Ovary (tissue), 3 donors: ENCODE results near the gene NREP.

ENCODE experiments used
- EP300 ChIP-seq: sonication (generic); formaldehyde crosslinking; IDR thresholded peaks from one replicate; pipeline ENCODE4 v1.6.1; 2017; ENCODE audit warnings: antibody characterized with exemption
- POLR2A ChIP-seq: fragments of 450-650 bp; IDR thresholded peaks from one replicate; pipeline ENCODE4 v1.6.1; 2017; ENCODE audit warnings: antibody characterized with exemption, mild to moderate bottlenecking, moderate library complexity
- TF ChIP-seq, protein P1 (sequence below), 3 donors: fragments of 450-650 bp in 2 of 3; fragments of 200-600 bp in 1 of 3; IDR thresholded peaks; one replicate each; pipeline versions ENCODE4 v1.5.1 to v1.8.0; 2016 to 2022; ENCODE audit warnings: antibody characterized with exemption in 3 of 3, mild to moderate bottlenecking in 1 of 3
- donor health status: DM: no; HTN: no; CAD: no.

DNA sequence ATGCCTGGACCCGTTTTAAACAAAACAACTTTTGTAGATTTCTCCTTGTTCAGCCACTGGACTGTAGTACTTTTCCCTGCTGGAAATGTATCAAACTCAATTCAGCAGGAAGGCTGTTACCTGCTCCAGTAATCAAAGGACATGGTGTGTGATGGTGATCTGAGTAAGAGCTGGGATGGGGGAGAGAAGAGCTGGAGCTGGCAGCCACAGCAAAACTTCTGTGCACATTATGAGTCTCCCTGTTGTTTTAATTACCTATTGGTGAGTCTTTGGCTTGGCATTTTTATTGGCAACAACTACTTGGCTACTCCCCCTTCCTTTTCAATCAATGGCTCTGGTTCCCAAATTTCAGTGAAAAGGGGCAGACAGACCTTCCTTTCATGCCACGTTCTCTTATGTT is 9.7 kb downstream of the NREP start:
- TF ChIP-seq EP300 (no peak), POLR2A (no peak)
- TF ChIP-seq, protein P1, sequence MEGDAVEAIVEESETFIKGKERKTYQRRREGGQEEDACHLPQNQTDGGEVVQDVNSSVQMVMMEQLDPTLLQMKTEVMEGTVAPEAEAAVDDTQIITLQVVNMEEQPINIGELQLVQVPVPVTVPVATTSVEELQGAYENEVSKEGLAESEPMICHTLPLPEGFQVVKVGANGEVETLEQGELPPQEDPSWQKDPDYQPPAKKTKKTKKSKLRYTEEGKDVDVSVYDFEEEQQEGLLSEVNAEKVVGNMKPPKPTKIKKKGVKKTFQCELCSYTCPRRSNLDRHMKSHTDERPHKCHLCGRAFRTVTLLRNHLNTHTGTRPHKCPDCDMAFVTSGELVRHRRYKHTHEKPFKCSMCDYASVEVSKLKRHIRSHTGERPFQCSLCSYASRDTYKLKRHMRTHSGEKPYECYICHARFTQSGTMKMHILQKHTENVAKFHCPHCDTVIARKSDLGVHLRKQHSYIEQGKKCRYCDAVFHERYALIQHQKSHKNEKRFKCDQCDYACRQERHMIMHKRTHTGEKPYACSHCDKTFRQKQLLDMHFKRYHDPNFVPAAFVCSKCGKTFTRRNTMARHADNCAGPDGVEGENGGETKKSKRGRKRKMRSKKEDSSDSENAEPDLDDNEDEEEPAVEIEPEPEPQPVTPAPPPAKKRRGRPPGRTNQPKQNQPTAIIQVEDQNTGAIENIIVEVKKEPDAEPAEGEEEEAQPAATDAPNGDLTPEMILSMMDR (IDR thresholded peaks at IDR 0.05) = no peak
